ENCODE results near the gene ZSWIM1. TPM values are rescaled to one million over a fixed set of nuclear protein-coding genes. Genes with fewer than 3 reads are reported as not detected.

Gene ZSWIM1
- total RNA-seq, 4 donors from 2014 or later: 4.5 to 8.2 (median 6.0) TPM

- WGBS, 2 donors: 45 to 52% methylated on average over 4 of the region's 4 CpGs
- TF ChIP-seq CTCF (IDR thresholded peaks at IDR 0.05) (no peak), POLR2A (IDR thresholded peaks at IDR 0.05) (no peak), EP300 (IDR thresholded peaks at IDR 0.05) (no peak)
- Histone ChIP-seq H3K4me3 (no peak overlapping the region), H3K36me3 (peaks cover 0 to 32% (median 0%) of the 10 kb centered on the region in 3 donors), H3K27me3 (no peaks in the 10 kb centered on the region), H3K9me3 (no peaks in the 10 kb centered on the region), H3K4me1 (peaks cover 0 to 10% (median 0%) of the 10 kb centered on the region in 4 donors), H3K27ac (no peak overlapping the region)
- no peak for DNase-seq (ENCODE audit: low spot score in 2 of 2)
Observed at GRCh38 chr20:45874576-45874975, 6.5 kb upstream of the ZSWIM1 start.

- DNase-seq (ENCODE audit: low spot score in 2 of 2): no peak
- H3K27me3 ChIP-seq: no peaks in the 10 kb centered on the region
- H3K4me3 ChIP-seq: no peak overlapping the region
- H3K27ac ChIP-seq: peak overlapping the region in 1 of 4 donors; percentile 41
- WGBS, 2 donors: 52 to 72% methylated on average over 3 to 13 of the region's 13 CpGs
- H3K9me3 ChIP-seq: no peaks in the 10 kb centered on the region
- TF ChIP-seq CTCF (IDR thresholded peaks at IDR 0.05) (no peak), EP300 (IDR thresholded peaks at IDR 0.05) (no peak), POLR2A (IDR thresholded peaks at IDR 0.05) (no peak)
- H3K36me3 ChIP-seq: peaks cover 0 to 42% (median 0%) of the 10 kb centered on the region in 3 donors
- peaks cover 0 to 36% (median 9%) of the 10 kb centered on the region in 4 donors for H3K4me1 ChIP-seq
Observed at GRCh38 chr20:45878076-45878761, 2.8 kb upstream of the ZSWIM1 start.

- Histone ChIP-seq H3K27ac (no peak overlapping the region), H3K36me3 (peaks cover 0 to 73% (median 3%) of the 10 kb centered on the region in 3 donors), H3K9me3 (no peaks in the 10 kb centered on the region), H3K4me3 (no peak overlapping the region), H3K27me3 (no peaks in the 10 kb centered on the region), H3K4me1 (peaks cover 0 to 56% (median 14%) of the 10 kb centered on the region in 4 donors)
- TF ChIP-seq CTCF (IDR thresholded peaks at IDR 0.05): no peak
- no peak for TF ChIP-seq POLR2A (IDR thresholded peaks at IDR 0.05)
- TF ChIP-seq EP300 (IDR thresholded peaks at IDR 0.05): no peak
- WGBS, 2 donors: 69 to 78% methylated on average over 4 of the region's 4 CpGs
- DNase-seq (ENCODE audit: low spot score in 2 of 2): no peak
Observed at GRCh38 chr20:45882469-45883099, 1.6 kb downstream of the ZSWIM1 start.

GRCh38 chr20:45883100-45883469 is 2.1 kb downstream of the ZSWIM1 start:
- DNase-seq (ENCODE audit: low spot score in 2 of 2): no peak
- Histone ChIP-seq H3K4me1 (peaks cover 0 to 56% (median 14%) of the 10 kb centered on the region in 4 donors), H3K27me3 (no peaks in the 10 kb centered on the region), H3K36me3 (peaks cover 0 to 71% (median 3%) of the 10 kb centered on the region in 3 donors), H3K27ac (no peak overlapping the region), H3K9me3 (no peaks in the 10 kb centered on the region), H3K4me3 (no peak overlapping the region)
- WGBS, 2 donors: 82 to 92% methylated on average over 9 of the region's 9 CpGs
- TF ChIP-seq EP300 (IDR thresholded peaks at IDR 0.05): no peak
- no peak for TF ChIP-seq POLR2A (IDR thresholded peaks at IDR 0.05)
- no peak for TF ChIP-seq CTCF (IDR thresholded peaks at IDR 0.05)
